ENCODE results near the gene PADI2. TPM values are rescaled to one million over a fixed set of nuclear protein-coding genes. Genes with fewer than 3 reads are reported as not detected.

The PADI2 gene
- total RNA-seq, 1 donor from 2014 or later: 0.49 TPM

GRCh38 chr1:17080880-17081279, 38.4 kb downstream of the PADI2 start:
- H3K9me3 Mint-ChIP-seq: no peaks in the 10 kb centered on the region
- H3K27me3 Mint-ChIP-seq (ENCODE audit: low read depth): no peaks in the 10 kb centered on the region
- no peak overlapping the region for H3K27ac Mint-ChIP-seq
- no peaks in the 10 kb centered on the region for H3K36me3 Mint-ChIP-seq
- H3K4me1 Mint-ChIP-seq: no peaks in the 10 kb centered on the region
- no peak for DNase-seq (ENCODE audit: low spot score in 2 of 2, unreplicated experiment in 2 of 2)
- H3K4me3 Mint-ChIP-seq: no peak overlapping the region
- TF ChIP-seq, protein P1, sequence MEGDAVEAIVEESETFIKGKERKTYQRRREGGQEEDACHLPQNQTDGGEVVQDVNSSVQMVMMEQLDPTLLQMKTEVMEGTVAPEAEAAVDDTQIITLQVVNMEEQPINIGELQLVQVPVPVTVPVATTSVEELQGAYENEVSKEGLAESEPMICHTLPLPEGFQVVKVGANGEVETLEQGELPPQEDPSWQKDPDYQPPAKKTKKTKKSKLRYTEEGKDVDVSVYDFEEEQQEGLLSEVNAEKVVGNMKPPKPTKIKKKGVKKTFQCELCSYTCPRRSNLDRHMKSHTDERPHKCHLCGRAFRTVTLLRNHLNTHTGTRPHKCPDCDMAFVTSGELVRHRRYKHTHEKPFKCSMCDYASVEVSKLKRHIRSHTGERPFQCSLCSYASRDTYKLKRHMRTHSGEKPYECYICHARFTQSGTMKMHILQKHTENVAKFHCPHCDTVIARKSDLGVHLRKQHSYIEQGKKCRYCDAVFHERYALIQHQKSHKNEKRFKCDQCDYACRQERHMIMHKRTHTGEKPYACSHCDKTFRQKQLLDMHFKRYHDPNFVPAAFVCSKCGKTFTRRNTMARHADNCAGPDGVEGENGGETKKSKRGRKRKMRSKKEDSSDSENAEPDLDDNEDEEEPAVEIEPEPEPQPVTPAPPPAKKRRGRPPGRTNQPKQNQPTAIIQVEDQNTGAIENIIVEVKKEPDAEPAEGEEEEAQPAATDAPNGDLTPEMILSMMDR (IDR thresholded peaks at IDR 0.05; ENCODE audit: unreplicated experiment): no peak

DNA sequence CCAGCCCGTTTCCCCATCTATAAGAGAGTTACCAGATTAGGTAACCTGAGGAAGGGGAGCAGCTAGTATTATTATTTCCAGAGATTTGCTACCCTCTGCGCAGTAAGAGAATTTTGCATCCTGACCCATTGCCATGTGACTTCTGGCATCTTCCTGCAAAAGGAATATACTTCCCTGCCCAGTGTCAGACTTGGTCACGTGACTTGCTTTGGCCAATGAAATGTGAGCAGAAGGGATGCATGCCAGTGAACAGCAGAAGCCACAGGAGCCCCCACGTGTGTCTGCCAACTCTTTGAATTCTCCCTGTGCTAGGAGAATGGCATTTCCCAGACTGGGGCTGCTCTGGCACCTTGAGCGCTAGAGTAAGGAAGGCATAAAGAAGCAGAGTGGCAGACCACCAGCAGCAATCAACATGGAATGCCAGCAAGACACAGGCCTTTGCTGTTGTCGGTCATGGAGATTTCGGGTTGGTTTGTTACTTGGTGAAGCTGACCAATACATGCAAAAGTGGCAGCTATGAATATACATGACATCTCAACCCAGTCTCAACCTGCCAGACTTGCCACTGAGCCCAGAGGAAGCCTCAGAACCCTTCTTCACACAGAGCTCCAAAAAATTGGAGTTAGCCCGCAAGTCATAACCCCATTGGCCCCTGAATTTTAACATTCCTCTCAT, 39.0 kb downstream of the PADI2 start:
- Mint-ChIP-seq H3K27me3 (ENCODE audit: low read depth) (no peaks in the 10 kb centered on the region), H3K9me3 (no peaks in the 10 kb centered on the region), H3K36me3 (no peaks in the 10 kb centered on the region), H3K4me1 (no peaks in the 10 kb centered on the region), H3K4me3 (no peak overlapping the region), H3K27ac (no peak overlapping the region)
- no peak for DNase-seq (ENCODE audit: low spot score in 2 of 2, unreplicated experiment in 2 of 2)
- TF ChIP-seq, protein P1 (IDR thresholded peaks at IDR 0.05; ENCODE audit: unreplicated experiment): no peak

GRCh38 chr1:17078991-17079868, 40.0 kb downstream of the PADI2 start:
- Mint-ChIP-seq H3K9me3 (no peaks in the 10 kb centered on the region), H3K4me3 (no peak overlapping the region), H3K27ac (no peak overlapping the region), H3K27me3 (ENCODE audit: low read depth) (no peaks in the 10 kb centered on the region), H3K4me1 (no peaks in the 10 kb centered on the region), H3K36me3 (no peaks in the 10 kb centered on the region)
- TF ChIP-seq, protein P1 (IDR thresholded peaks at IDR 0.05; ENCODE audit: unreplicated experiment): no peak
- DNase-seq (ENCODE audit: low spot score in 2 of 2, unreplicated experiment in 2 of 2): no peak

DNA sequence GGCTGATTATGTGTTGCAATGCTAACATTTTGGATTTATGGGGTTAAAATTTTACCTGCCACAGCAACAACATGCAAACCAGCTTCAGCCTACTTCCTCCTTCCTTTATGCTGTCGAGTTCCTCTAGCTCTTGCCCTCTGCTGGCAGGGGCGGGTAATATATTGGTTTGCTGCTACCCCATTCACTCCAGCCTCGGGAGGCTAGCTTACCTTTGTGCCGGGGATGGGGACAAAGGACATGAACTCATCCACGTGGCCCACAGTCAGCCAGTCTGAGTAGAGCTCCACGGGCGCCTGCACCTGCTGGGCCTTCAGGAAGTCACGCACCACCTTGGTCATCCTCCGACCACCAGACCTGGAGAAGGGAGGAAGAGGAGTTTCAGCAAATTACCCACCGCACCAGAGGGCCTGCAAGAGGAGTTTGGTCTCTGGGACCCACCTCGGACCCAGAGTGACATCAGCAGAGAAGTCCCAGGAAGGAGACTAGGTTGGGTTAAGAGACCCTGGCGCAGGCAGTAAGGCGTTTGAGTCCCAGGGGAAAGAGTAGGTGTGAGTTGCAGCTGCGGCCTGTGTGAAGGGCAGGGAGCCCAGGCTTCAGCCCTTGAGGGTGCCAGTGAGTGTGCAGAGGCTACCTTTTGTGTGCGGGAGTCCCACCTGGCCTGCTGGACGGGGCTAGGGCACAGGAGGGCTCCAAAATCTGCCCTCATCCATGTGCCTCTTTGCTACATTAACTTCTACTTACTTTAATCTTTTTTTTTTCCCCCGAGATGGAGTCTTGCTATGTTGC, 43.6 kb downstream of the PADI2 start:
- Mint-ChIP-seq H3K27ac (no peak overlapping the region), H3K9me3 (no peaks in the 10 kb centered on the region), H3K36me3 (no peaks in the 10 kb centered on the region), H3K4me1 (no peaks in the 10 kb centered on the region), H3K27me3 (ENCODE audit: low read depth) (no peaks in the 10 kb centered on the region), H3K4me3 (no peak overlapping the region)
- no peak for DNase-seq (ENCODE audit: low spot score in 2 of 2, unreplicated experiment in 2 of 2)
- TF ChIP-seq, protein P1 (IDR thresholded peaks at IDR 0.05; ENCODE audit: unreplicated experiment): no peak

DNA sequence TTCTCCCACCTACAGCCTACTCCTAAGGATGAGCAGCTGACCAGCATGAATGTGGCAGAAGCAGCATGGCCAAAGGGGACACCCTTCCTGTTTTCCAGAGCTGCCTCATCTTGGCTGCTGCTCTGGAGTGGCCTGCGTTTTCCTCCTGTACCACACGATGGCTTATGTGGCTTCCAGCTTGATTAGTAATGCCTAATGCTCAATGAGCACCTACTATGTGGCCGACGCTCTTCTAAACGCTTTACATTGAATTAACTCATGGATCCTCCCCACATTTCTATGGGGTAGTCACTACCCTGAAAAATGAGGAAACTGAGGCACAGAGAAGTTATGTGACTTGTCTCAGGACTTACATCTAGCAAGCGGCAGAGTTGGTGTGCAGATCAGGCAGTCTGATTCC, 47.5 kb downstream of the PADI2 start:
- no peak for DNase-seq (ENCODE audit: low spot score in 2 of 2, unreplicated experiment in 2 of 2)
- H3K27me3 Mint-ChIP-seq (ENCODE audit: low read depth): no peaks in the 10 kb centered on the region
- H3K4me1 Mint-ChIP-seq: no peaks in the 10 kb centered on the region
- no peaks in the 10 kb centered on the region for H3K9me3 Mint-ChIP-seq
- no peak overlapping the region for H3K4me3 Mint-ChIP-seq
- TF ChIP-seq, protein P1 (IDR thresholded peaks at IDR 0.05; ENCODE audit: unreplicated experiment): no peak
- no peaks in the 10 kb centered on the region for H3K36me3 Mint-ChIP-seq
- H3K27ac Mint-ChIP-seq: no peak overlapping the region

Measured in mesothelial cell of epicardium (in vitro differentiated cells).